GM18909 (cell line): ENCODE results near the gene TMEM181.
"Not testable (repeated sequence)": the region's sequence is repeated elsewhere in the genome, so short reads cannot be mapped to it uniquely, and the experiment has no call there.

ENCODE experiments used
- ATAC-seq: cut with Tn5 transposase; IDR thresholded peaks from one replicate; pipeline ENCODE4 v1.9.1; 2021; ENCODE audit warnings: mild to moderate bottlenecking; ENCODE audit not compliant: unreplicated experiment, poor library complexity

The TMEM181 gene

GRCh38 chr6:158559895-158560835 lies at the start of gene TMEM181:
TMEM181 (plus strand) TSS chr6:158560091; CDS start chr6:158560225, 134 bp downstream.
- ATAC-seq: peak; percentile 88

GRCh38 chr6:158512809-158513208 lies 47.1 kb upstream of the TMEM181 start:
- ATAC-seq: no peak

GRCh38 chr6:158514176-158514575 lies 45.7 kb upstream of the TMEM181 start:
- ATAC-seq: no peak

- no peak for ATAC-seq
Observed at GRCh38 chr6:158514991-158515390, 44.9 kb upstream of the TMEM181 start.

- ATAC-seq: no peak
Observed at GRCh38 chr6:158516098-158516497, 43.8 kb upstream of the TMEM181 start.

- ATAC-seq: no peak
Observed at GRCh38 chr6:158517038-158517437, 42.9 kb upstream of the TMEM181 start.

GRCh38 chr6:158517581-158517980 lies 42.3 kb upstream of the TMEM181 start:
- peak; percentile 53 for ATAC-seq

GRCh38 chr6:158518191-158519127 lies 41.4 kb upstream of the TMEM181 start:
- ATAC-seq: peak; percentile 76

GRCh38 chr6:158519300-158519699 lies 40.6 kb upstream of the TMEM181 start:
- no peak for ATAC-seq

- no peak for ATAC-seq
Observed at GRCh38 chr6:158519761-158520160, 40.1 kb upstream of the TMEM181 start.

GRCh38 chr6:158520975-158521374 lies 38.9 kb upstream of the TMEM181 start:
- ATAC-seq: not testable (repeated sequence)

- no peak for ATAC-seq
Observed at GRCh38 chr6:158521759-158522158, 38.1 kb upstream of the TMEM181 start.

GRCh38 chr6:158522616-158523015 lies 37.3 kb upstream of the TMEM181 start:
- no peak for ATAC-seq

GRCh38 chr6:158524311-158524710 lies 35.6 kb upstream of the TMEM181 start:
- no peak for ATAC-seq

- not testable (repeated sequence) for ATAC-seq
Observed at GRCh38 chr6:158527858-158528257, 32.0 kb upstream of the TMEM181 start.

- no peak for ATAC-seq
Observed at GRCh38 chr6:158528826-158529225, 31.1 kb upstream of the TMEM181 start.

GRCh38 chr6:158529629-158530028 lies 30.3 kb upstream of the TMEM181 start:
- no peak for ATAC-seq

GRCh38 chr6:158531566-158531965 lies 28.3 kb upstream of the TMEM181 start:
- no peak for ATAC-seq

- ATAC-seq: no peak
Observed at GRCh38 chr6:158531970-158532369, 27.9 kb upstream of the TMEM181 start.

GRCh38 chr6:158536084-158536890 lies 23.6 kb upstream of the TMEM181 start:
- ATAC-seq: no peak
